K562 (cell line): ENCODE results near the gene SLC27A6. TPM values are rescaled to one million over a fixed set of nuclear protein-coding genes. Genes with fewer than 3 reads are reported as not detected.

ENCODE experiments used
- KAT8 ChIP-seq: fragments of 450-650 bp; IDR thresholded peaks from 2 replicates; pipeline ENCODE4 v1.6.1; 2016; ENCODE audit warnings: low read depth, mild to moderate bottlenecking
- MYBL2 ChIP-seq, 2 experiments: fragments of 450-650 bp in 1 of 2; sonication (generic) in 1 of 2; formaldehyde crosslinking in 1 of 2; IDR thresholded peaks; 2 replicates each; pipeline versions ENCODE4 v1.6.1 to v1.8.1; 2017 to 2022; ENCODE audit warnings: borderline replicate concordance in 1 of 2, inconsistent platforms in 1 of 2, low read depth in 1 of 2, mild to moderate bottlenecking in 1 of 2, missing genetic modification reagents in 1 of 2, moderate library complexity in 1 of 2
- NEUROD1 ChIP-seq: fragments of 150-350 bp; IDR thresholded peaks from 2 replicates; pipeline ENCODE4 v1.6.1; 2014; ENCODE audit warnings: borderline replicate concordance, low read length, low read depth; ENCODE audit not compliant: partially characterized antibody
- SMARCA5 ChIP-seq: fragments of 450-650 bp; IDR thresholded peaks from 2 replicates; pipeline ENCODE4 v1.6.1; 2016
- TEAD2 ChIP-seq: fragments of 450-650 bp; IDR thresholded peaks from 2 replicates; pipeline ENCODE4 v1.6.1; 2016; ENCODE audit warnings: missing genetic modification characterization, control low read depth, missing compliant biosample characterization
- polyA plus RNA-seq, 8 experiments: library from polyadenylated mRNA; depleted of rRNA in 4 of 8; stranded (reverse) in 5 of 8; unstranded in 3 of 8; fragments of >200 nt; fragmentation: Nextera tagmentation in 2 of 8; fragmentation: Illumina TruSeq in 1 of 8; extraction: Ambion mirVana in 2 of 8; extraction: Trizol in 1 of 8; gene quantifications; 2 replicates each; pipeline versions ENCODE4 v1.2.1 to v1.2.3, GENCODE V29; 2011 to 2014; ENCODE audit warnings: inconsistent platforms in 1 of 8, missing spikeins in 1 of 8
- total RNA-seq, 7 experiments: library from RNA; depleted of rRNA in 6 of 7; stranded (reverse); fragments of >200 nt in 6 of 7; fragmentation: Illumina TruSeq in 2 of 7; extraction: Trizol in 2 of 7; gene quantifications; 2 replicates each; pipeline versions ENCODE4 v1.2.1 to v1.2.3, GENCODE V29; 2011 to 2021; ENCODE audit warnings: low replicate concordance in 1 of 7
- TF ChIP-seq, protein P1 (sequence below): sonication (generic); formaldehyde crosslinking; IDR thresholded peaks from 2 replicates; pipeline ENCODE4 v1.8.0; 2023; ENCODE audit warnings: missing genetic modification reagents, mild to moderate bottlenecking, borderline replicate concordance

The SLC27A6 gene
- total and polyA plus RNA-seq, 9 of the 15 experiments (the other 6 are each of a cell fraction or from before 2014, with no cell fraction given) = 0.56 to 1.9 (median 1.2) TPM

DNA sequence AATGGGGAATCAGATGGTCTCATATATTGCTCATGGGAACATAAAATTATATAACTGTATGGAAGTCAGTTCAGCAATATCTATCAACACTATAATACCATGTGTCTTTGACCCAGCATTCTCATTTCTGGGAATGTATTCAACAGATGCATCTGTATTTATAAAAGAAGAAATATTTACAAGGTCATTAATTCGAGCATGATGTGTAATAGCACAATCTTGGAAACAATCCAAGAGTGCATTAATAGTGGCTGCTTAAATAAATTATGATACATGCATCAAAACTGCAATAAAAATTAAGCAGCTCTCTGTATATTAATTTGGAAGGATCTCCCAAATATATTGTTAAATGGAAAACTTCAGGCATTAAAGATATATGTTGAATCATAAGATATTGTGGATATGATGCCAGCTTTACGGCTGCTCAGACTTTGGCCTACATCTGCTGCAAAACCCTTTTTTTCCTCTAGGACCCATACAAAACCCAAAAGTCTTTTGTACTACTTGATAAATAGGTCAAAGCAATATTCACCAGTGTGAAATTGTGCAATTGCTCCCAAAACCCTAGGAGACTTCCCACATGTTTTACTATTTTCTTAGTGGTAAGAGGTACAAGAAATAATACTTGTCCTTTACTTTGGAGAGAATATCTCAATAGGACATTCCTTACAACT, 84.0 kb downstream of the SLC27A6 start (continued):
- TF ChIP-seq, protein P1, sequence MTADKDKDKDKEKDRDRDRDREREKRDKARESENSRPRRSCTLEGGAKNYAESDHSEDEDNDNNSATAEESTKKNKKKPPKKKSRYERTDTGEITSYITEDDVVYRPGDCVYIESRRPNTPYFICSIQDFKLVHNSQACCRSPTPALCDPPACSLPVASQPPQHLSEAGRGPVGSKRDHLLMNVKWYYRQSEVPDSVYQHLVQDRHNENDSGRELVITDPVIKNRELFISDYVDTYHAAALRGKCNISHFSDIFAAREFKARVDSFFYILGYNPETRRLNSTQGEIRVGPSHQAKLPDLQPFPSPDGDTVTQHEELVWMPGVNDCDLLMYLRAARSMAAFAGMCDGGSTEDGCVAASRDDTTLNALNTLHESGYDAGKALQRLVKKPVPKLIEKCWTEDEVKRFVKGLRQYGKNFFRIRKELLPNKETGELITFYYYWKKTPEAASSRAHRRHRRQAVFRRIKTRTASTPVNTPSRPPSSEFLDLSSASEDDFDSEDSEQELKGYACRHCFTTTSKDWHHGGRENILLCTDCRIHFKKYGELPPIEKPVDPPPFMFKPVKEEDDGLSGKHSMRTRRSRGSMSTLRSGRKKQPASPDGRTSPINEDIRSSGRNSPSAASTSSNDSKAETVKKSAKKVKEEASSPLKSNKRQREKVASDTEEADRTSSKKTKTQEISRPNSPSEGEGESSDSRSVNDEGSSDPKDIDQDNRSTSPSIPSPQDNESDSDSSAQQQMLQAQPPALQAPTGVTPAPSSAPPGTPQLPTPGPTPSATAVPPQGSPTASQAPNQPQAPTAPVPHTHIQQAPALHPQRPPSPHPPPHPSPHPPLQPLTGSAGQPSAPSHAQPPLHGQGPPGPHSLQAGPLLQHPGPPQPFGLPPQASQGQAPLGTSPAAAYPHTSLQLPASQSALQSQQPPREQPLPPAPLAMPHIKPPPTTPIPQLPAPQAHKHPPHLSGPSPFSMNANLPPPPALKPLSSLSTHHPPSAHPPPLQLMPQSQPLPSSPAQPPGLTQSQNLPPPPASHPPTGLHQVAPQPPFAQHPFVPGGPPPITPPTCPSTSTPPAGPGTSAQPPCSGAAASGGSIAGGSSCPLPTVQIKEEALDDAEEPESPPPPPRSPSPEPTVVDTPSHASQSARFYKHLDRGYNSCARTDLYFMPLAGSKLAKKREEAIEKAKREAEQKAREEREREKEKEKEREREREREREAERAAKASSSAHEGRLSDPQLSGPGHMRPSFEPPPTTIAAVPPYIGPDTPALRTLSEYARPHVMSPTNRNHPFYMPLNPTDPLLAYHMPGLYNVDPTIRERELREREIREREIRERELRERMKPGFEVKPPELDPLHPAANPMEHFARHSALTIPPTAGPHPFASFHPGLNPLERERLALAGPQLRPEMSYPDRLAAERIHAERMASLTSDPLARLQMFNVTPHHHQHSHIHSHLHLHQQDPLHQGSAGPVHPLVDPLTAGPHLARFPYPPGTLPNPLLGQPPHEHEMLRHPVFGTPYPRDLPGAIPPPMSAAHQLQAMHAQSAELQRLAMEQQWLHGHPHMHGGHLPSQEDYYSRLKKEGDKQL (CRISPR knock-in tag) = no peak
- TF ChIP-seq SMARCA5 (no peak), TEAD2 (tag) (no peak), MYBL2 (IDR thresholded peaks at IDR 0.05; ENCODE audit: low read depth) (no peak), MYBL2 (CRISPR knock-in tag; IDR thresholded peaks at IDR 0.05; ENCODE audit: borderline replicate concordance) (no peak), NEUROD1 (no peak), KAT8 (no peak)
